ENCODE data around the gene CIAPIN1. TPM values are rescaled to one million over a fixed set of nuclear protein-coding genes. Genes with fewer than 3 reads are reported as not detected.

The CIAPIN1 gene
- total RNA-seq: 51.0 and 53.5 TPM in 2 replicates

- DNase-seq (ENCODE audit: extremely low read depth, low read depth, low spot score): no peak
Observed at GRCh38 chr16:57447186-57447962, at the start of gene CIAPIN1, which contains the start of gene COQ9. TSS of gene CIAPIN1 (minus strand) at chr16:57447385. CDS start at chr16:57440928, 6,457 bp downstream. TSS of gene COQ9 (plus strand) at chr16:57447479. CDS start at chr16:57447506, 27 bp downstream.

DNA sequence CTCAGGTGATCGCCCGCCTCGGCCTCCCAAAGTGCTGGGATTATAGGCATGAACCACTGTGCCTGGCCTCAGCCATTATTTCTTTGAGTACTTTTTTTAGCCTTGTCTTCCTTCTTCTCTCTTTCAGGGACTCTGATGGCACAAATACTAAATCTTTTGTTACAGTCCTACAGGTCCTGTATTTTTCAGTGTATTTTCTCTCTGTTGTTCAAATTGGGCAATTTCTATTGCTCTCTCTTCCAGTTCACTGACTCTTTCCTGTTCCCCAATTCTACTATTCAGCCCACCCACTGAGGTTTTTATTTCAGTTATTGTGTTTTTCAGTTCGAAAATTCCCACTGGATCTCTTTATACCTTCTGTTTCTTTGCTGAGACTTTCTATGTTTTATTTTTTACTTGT is 46.6 kb upstream of the CIAPIN1 start:
- DNase-seq (ENCODE audit: extremely low read depth, low read depth, low spot score): no peak

GRCh38 chr16:57489229-57489628 is 42.0 kb upstream of the CIAPIN1 start:
- no peak for DNase-seq (ENCODE audit: extremely low read depth, low read depth, low spot score)

DNA sequence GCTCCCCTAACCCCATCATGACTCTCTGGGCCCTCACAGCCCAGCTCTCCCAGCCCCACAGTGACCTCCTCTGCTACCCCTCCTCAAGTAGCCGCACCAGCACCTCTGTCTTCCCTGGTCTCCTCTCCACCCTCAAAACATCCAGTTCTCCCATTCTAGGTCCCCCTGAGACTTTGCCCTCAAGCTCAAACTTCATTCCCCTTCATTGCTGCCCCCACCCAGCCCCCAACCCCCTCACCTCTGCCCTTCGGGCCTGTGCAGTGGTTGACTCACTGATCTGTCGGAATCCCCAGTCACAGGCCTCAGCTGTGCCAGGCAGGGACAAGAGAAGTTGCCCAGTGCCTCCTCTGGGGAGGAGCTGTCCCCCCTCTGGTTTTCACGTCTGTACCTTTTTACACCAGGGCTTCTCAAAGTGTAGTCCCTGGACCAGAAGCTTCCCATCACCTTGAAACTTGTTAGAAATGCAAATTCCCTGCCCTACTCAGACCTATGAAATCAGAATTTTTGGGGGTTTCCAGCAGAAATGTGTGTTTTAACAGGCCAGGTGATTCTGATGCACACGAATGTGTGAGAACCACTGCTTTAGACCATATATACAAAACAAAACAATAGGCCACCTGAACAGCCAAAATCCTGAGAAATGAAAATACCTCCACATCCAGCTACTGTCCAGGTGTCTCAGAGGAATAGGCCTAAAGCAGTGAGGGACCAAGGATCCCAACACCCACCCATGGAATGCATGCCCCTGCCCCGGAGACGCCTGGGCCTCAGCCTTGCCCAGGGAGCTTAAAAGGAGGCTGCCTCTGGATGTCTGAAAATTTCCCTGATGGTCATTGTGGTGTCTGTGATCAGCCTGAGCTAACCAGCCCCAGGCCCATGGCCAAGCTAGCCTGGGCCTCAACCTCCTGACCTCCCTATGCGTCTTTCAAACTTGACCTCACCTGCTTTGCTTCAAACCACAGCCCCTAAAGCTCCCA is 40.0 kb upstream of the CIAPIN1 start:
- no peak for DNase-seq (ENCODE audit: extremely low read depth, low read depth, low spot score)

- DNase-seq (ENCODE audit: extremely low read depth, low read depth, low spot score): no peak
Observed at GRCh38 chr16:57485916-57486857, 39.0 kb upstream of the CIAPIN1 start, which contains the start of gene DOK4. TSS of gene DOK4 (minus strand) at chr16:57486493. CDS start at chr16:57479507, 6,986 bp downstream.

GRCh38 chr16:57485091-57485915 is 38.1 kb upstream of the CIAPIN1 start:
- no peak for DNase-seq (ENCODE audit: extremely low read depth, low read depth, low spot score)

DNA sequence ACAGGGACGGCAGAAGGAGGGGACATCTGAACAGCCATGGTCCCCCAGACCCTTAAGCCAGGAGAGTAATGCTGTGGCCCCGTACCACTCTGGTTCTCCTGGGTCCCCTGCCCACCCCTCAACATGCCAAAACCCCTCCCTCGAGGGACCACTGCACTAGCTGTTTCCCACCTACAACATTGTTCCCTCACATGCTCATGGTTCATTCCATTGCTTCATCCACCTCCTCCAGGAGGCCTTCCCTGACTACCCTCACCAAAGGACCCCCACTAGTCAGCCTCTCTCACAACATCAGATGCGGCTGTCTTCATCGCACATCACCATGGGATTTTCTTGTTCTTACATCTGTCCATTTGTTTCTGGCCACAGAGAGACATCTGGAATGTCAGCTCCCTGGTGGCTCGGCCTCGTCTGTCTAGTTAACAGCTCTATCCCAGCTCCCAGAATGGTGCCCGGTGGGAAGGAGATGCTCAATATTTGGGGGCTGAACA is 37.4 kb upstream of the CIAPIN1 start:
- no peak for DNase-seq (ENCODE audit: extremely low read depth, low read depth, low spot score)

DNA sequence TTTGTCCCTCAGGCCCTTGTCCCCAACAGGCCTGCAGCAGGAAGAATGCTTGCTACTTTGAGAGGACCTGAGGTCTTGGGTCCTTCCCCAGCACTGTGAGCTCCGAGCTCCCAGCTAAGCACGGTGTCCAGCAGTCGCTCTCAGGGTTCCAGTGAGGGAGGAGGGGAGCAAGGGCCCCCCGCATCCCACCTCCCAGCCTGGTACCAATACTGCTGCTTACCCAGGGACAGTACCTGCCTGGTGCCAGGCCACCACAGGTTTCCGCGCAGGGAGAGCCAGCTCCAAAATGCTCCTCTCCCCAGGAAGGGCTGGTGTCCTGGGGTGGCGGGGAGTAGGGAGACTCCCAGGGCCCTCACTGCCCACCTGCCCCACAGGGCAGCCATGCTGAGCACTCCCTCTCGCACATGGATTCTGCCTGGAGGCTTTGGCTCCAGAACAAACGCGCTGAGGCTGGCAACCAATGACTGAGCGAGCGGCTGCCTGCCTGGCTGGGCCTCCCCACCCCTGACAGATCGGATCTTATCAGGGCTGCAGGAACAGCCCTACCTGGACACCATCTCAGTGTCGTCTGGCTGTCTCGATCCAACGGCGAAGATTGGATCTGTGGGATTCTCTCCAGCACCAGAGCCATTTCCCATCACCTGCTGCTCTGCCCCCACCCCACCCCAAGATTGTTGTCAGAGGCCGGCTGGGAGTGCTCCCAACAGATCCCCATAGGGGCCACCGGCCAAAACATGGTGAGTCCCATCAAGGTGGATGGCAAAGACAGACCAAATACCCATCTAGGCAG is 36.7 kb upstream of the CIAPIN1 start:
- no peak for DNase-seq (ENCODE audit: extremely low read depth, low read depth, low spot score)

DNA sequence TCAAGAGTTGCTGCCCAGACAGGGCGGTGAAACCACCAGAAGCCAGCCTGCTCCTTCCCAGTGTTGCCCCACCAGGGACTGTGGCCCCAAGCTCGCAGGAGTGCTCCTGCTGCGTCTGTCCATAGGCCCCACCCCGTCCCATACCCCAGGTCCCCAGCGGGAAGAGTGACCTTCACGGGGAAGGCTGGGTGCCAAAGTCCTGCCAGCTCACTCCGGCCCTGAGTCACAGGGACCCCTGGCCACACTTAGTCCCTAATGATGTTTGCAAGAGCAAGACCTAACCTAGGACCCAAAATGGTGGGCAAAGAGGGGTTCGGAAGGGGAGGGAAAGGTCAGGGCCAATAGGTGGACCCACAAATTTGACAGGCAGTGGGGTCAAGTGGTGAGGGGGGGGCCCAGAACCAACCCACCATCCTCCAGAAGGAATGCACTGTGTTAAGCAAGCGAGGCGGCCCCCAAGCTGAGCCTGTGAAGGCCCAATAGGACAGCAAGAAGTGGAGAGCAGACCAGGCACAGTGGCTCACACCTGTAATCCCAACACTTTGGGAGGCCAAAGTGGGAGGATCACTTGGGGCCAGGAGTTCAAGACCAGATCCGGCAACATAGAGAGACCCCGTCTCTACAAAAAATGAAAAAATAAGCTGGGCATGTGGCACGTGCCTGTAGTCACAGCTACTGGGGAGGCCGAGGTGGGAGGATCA is 35.8 kb upstream of the CIAPIN1 start:
- no peak for DNase-seq (ENCODE audit: extremely low read depth, low read depth, low spot score)

DNA sequence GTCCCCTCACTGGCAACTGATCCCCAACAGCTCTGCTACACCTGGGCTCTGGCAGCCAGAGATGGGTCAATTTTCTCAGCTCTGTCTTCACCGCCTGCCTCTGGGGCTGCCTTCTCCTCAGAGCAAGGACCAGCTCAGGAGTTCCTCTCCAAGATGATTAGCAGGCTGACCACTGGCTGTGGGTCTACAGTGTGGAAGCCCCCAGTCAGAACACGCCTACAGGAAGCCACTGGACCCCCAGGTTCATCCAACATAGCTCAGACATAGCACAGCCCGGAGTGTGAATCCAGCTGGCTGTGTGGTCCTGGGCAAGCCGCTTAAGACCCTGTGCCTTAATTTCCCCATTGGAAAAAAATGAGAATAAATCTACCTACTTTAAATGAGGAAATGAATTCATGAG is 34.2 kb upstream of the CIAPIN1 start:
- no peak for DNase-seq (ENCODE audit: extremely low read depth, low read depth, low spot score)

DNA sequence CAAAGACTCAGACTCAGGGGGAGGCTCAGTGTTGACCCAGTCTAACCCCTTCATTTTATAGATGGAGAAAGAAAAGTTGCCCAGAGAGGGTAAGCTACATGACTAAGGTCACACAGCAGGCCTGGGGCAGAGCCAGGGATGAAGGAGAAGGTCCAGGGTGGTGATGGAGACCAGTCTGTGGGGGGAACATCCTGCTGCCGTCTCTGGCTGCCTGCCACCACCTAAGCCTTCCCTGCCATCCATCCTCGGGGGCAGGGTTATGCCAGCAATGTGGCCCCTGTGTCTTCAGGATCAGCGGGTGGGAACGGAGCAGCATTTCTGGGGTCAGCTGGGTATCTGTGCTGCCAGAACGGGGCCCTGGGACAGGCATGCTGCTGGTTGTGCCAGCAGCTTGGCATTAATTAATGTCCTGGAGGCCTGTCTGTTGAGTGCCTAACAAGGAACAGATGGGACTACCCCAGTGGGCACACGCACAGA is 33.6 kb upstream of the CIAPIN1 start:
- no peak for DNase-seq (ENCODE audit: extremely low read depth, low read depth, low spot score)

GRCh38 chr16:57479976-57480753 is 33.0 kb upstream of the CIAPIN1 start:
- no peak for DNase-seq (ENCODE audit: extremely low read depth, low read depth, low spot score)

GRCh38 chr16:57479205-57479975 is 32.2 kb upstream of the CIAPIN1 start:
- DNase-seq (ENCODE audit: extremely low read depth, low read depth, low spot score): no peak

DNA sequence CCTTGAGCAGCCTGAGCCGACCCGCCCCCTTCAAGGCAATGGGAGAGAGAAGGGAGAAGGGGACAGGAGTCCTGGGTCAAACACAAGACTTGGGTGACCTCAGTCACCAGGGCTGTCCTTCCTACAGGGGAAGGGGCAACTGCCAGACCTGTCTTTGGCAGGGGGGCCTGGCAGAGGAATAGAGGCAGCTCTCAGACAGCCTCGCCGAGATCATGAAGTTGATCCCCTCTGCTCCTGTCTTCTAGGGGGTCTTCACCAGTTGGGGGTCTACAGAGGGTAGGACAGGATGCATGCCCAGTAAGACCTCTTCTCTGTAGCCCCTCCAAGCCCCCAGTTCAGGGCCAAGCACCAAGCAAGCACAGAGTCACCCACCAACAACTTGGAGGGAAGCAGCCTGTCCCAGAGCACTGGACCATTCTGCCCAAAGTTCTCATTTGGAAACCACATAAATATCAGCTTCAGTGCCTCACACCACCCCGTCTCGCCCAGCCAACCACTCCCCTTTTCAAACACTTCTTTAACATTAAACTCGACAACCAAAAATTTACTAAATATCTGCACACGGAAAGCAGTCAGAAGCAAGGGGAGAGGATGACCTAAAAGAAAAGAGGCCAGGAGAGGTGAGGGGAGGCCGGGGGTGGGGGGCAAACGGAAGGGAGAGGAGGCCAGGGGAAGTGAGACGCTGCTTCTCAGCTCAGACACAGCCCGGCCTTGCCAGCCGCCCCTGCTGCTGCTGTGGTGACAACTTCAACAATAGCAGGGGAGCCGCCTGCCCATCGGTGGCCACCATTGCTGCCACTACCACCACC is 31.4 kb upstream of the CIAPIN1 start:
- no peak for DNase-seq (ENCODE audit: extremely low read depth, low read depth, low spot score)

- DNase-seq (ENCODE audit: extremely low read depth, low read depth, low spot score): no peak
Observed at GRCh38 chr16:57477531-57478202, 30.5 kb upstream of the CIAPIN1 start.
